Suppressor macrophage (primary cell): ENCODE results near the gene SIMC1.
"Not testable (repeated sequence)": the region's sequence is repeated elsewhere in the genome, so short reads cannot be mapped to it uniquely, and the experiment has no call there.

Experiments used
- DNase-seq, 4 experiments: peaks; one replicate each; pipeline ENCODE4 v3.0.0-alpha.2; 2020 to 2022
- total RNA-seq, 17 experiments: gene quantifications; one replicate each; lab custom pipeline; 2026; ENCODE audit warnings: mixed read lengths in 6 of 17, inconsistent platforms in 3 of 17; lab: John Stamatoyannopoulos, UW

SIMC1 gene
- 2.8 to 14.6 (median 7.5) reads per million in 17 experiments for total RNA-seq

- peak; percentile 24 to 76 (median 46) for DNase-seq
Measured at GRCh38 chr5:176237971-176238644, at the start of gene SIMC1. SIMC1 (plus strand) TSS chr5:176238424; CDS start chr5:176238509, 85 bp downstream.

- DNase-seq, result no peak
Measured at GRCh38 chr5:176188506-176189193, 49.6 kb upstream of the SIMC1 start.

GRCh38 chr5:176189857-176190256 is 48.4 kb upstream of the SIMC1 start:
- no peak for DNase-seq

GRCh38 chr5:176190886-176191755 is 47.1 kb upstream of the SIMC1 start:
- DNase-seq, result no peak

GRCh38 chr5:176192094-176192721 is 46.0 kb upstream of the SIMC1 start:
- DNase-seq, result no peak

GRCh38 chr5:176192722-176193117 is 45.5 kb upstream of the SIMC1 start:
- not testable (repeated sequence) for DNase-seq

- DNase-seq, result not testable (repeated sequence)
Measured at GRCh38 chr5:176193636-176194035, 44.6 kb upstream of the SIMC1 start.

- not testable (repeated sequence) for DNase-seq
Measured at GRCh38 chr5:176194238-176195083, 43.8 kb upstream of the SIMC1 start.

GRCh38 chr5:176195084-176195413 is 43.2 kb upstream of the SIMC1 start:
- DNase-seq, result not testable (repeated sequence)

- DNase-seq, result not testable (repeated sequence)
Measured at GRCh38 chr5:176195487-176196207, 42.6 kb upstream of the SIMC1 start.

GRCh38 chr5:176196781-176197180 is 41.4 kb upstream of the SIMC1 start:
- DNase-seq, result not testable (repeated sequence)

- not testable (repeated sequence) for DNase-seq
Measured at GRCh38 chr5:176197234-176197858, 40.9 kb upstream of the SIMC1 start.

- DNase-seq, result not testable (repeated sequence)
Measured at GRCh38 chr5:176198299-176198698, 39.9 kb upstream of the SIMC1 start.

- not testable (repeated sequence) for DNase-seq
Measured at GRCh38 chr5:176198991-176199733, 39.1 kb upstream of the SIMC1 start.

GRCh38 chr5:176199803-176200399 is 38.3 kb upstream of the SIMC1 start:
- DNase-seq, result not testable (repeated sequence)

- no peak for DNase-seq
Measured at GRCh38 chr5:176201811-176202210, 36.4 kb upstream of the SIMC1 start.

GRCh38 chr5:176203086-176203485 is 35.1 kb upstream of the SIMC1 start:
- DNase-seq, result no peak

- DNase-seq, result not testable (repeated sequence)
Measured at GRCh38 chr5:176203535-176203934, 34.7 kb upstream of the SIMC1 start.

GRCh38 chr5:176214466-176215021 is 23.7 kb upstream of the SIMC1 start:
- DNase-seq, result not testable (repeated sequence)
